Stimulated activated CD8-positive, alpha-beta memory T cell treated with anti-CD3 and anti-CD28 coated beads, Interleukin-15, amount 100 ng/mL, for 4 hours (primary cell): ENCODE results near the gene VAPA.

Source experiments
- DNase-seq, 2 donors: peaks; one replicate each; pipeline ENCODE4 v3.0.0-alpha.2; 2020; ENCODE audit warnings: low read depth in 2 of 2

VAPA gene

DNA sequence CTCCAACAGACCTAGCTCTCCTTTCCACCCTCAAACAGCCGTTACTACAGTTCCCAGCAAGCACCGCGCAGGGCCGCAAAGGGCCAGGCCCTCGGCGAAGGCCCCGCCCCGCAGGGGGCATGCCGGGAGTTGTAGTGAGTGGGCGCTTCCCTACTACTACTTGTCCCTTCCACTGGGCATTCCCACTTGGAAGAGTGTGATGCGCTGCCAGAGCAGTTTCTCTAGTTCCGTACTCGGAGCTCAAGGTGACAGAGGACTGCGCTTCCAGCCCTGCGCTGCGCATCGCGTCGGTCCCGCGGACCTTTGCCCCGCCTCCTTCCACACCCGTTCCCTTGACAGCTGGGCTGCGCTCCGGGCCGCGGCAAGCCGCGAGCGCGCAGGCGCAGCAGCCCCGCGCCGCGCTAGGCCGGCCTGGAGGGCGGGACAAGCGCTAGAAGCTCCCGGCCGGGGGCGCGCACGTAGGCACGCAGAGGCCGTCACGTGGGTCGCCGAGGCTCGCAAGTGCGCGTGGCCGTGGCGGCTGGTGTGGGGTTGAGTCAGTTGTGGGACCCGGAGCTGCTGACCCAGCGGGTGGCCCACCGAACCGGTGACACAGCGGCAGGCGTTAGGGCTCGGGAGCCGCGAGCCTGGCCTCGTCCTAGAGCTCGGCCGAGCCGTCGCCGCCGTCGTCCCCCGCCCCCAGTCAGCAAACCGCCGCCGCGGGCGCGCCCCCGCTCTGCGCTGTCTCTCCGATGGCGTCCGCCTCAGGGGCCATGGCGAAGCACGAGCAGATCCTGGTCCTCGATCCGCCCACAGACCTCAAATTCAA, at the start of gene VAPA:
TSS of gene VAPA (plus strand) at position 491 of the 808 bp plus-strand sequence. CDS start at position 732, 241 bp downstream.
- peak; percentile 87 to 92 for DNase-seq

DNA sequence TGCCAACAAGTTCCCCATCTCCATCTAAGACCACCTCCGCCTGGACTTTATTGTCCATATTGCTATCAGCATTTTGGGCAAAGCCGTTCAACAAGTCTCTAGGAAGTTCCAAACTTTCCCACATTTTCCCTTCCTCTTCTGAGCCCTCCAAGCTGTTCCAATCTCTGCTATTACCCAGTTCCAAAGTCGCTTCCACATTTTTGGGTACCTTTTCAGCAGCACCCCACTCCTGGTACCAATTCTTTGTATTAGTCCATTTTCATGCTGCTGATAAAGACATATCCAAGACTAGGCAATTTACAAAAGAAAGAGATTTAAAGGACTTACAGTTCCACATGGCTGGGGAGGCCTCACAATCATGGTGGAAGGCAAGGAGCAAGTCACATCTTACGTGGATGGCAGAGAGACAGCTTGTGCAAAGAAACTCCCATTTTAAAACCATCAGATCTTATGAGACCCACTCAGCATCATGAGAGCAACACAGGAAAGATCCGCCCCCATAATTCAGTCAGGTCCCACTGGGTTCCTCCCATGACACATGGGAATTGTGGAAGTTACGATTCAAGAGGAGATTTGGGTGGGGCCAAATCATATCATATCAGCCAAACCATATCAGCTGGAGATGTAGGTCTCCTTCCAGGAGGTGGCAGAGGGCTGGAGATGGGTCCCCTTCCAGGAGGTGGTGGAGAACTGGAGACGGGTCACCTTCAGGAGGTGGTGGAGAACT, 47.9 kb upstream of the VAPA start:
- no peak for DNase-seq

DNA sequence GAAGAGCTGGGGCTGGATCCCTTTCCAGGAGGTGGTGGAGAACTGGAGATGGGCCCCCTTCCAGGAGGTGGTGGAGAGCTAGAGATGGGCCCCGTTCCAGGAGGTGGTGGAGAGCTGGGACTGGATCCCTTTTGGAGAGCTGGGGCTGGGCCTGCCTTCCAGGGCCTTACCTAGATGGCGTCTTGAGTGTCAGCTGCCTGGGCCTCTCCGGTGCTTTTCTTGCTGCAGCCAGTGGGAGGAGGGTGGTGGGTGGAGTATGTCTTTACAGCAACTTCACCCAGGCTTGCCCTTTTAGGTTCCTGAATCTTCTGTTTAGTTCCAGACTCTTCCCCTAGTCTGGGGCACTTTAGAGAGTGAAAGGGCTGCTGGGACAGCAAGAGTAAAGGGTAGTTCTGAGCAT, 47.2 kb upstream of the VAPA start:
- DNase-seq = no peak

DNA sequence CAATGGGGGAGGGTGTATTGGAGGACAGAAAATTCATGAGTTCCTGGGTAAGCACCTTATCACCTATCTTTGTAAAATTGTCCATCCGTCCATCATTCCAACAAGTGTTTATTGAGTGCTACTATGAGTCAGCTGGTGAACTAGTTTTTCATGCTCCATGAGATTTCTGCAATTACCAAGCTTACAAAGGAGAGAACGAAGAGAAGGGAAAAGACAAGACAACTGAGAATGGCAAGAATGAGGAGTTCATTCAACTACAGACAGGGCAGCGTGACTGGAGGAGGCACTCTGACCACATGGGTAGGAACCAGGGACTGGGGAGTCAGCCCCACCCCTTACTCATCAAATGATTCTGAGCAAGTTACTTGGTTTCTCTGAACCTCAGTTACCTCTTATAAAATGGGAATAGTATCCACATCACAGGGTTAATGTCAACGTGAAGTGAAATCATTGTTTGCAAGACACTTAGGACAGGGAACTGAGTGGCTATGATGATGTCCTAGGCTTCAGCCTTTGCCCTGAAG, 46.7 kb upstream of the VAPA start:
- DNase-seq = no peak

GRCh38 chr18:9868857-9869714, 44.7 kb upstream of the VAPA start:
- no peak for DNase-seq

GRCh38 chr18:9869715-9870430, 43.9 kb upstream of the VAPA start:
- no peak for DNase-seq

DNA sequence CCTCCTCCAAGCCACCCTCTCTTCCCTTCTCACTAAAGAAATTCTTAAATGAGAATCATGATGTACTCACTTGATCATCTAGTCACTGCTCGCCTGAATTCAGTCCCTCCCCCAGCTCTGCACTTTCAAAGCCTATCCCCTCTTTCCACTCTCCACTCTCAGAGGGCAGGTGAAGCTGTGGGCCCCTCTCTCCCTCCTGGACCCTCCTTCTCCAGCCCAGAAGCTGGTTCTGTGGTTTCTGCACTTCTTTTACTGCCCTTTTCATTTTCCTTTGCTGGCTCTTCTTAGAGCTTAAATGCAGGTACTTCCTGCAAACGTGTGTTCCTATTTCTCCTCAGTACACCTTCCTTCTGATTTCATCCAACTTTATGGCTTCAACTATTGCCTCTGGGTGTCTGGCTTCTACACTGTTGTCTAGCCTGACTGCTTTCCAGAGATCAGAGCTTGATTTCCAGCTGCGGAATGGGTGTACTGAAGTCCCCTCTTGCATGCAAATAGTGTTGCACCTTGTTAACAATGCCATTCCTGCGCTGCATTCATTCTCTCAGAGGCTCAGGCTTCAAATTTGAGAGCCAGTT, 43.3 kb upstream of the VAPA start:
- DNase-seq = no peak

GRCh38 chr18:9871244-9871746, 42.5 kb upstream of the VAPA start:
- DNase-seq = no peak

DNA sequence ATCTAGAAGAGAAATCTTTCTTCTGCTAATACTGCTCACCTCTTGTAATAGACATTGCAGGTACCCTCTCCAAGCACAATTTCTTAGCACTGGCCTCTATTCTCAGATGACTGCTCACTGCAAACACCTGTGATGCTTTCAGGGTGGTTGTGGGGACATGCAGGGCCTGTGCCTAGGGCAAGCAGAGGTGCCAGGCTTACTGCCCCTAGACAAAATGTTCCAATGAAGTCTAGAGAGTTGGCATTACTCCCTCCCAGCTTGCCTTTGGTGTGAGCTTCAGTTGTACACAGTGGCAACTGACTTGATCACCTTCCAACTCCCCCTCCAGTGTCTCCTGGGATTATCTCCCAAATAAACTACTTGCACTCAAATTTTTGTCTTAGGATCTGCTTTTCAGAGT, 41.0 kb upstream of the VAPA start:
- no peak for DNase-seq

DNA sequence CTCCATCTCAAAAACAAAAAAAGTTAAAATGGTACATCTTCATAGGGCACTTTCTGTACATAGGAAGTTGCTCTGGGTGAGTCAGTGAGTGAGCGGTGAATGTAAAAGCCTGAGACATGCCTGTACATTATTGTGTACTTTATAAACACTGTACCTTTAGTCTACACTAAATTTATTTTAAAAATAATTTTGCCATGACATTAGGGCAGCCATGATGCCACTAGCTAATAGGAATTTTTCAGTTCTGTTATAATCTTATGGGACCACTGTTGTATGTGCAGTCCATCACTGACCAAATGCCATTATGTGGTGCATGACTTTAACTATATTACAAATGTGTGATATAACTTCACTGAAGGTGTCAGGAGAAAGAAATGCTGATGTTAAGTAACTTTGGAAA, 39.1 kb upstream of the VAPA start:
- DNase-seq = no peak

- no peak for DNase-seq
Observed at GRCh38 chr18:9876212-9876866, 37.5 kb upstream of the VAPA start.

DNA sequence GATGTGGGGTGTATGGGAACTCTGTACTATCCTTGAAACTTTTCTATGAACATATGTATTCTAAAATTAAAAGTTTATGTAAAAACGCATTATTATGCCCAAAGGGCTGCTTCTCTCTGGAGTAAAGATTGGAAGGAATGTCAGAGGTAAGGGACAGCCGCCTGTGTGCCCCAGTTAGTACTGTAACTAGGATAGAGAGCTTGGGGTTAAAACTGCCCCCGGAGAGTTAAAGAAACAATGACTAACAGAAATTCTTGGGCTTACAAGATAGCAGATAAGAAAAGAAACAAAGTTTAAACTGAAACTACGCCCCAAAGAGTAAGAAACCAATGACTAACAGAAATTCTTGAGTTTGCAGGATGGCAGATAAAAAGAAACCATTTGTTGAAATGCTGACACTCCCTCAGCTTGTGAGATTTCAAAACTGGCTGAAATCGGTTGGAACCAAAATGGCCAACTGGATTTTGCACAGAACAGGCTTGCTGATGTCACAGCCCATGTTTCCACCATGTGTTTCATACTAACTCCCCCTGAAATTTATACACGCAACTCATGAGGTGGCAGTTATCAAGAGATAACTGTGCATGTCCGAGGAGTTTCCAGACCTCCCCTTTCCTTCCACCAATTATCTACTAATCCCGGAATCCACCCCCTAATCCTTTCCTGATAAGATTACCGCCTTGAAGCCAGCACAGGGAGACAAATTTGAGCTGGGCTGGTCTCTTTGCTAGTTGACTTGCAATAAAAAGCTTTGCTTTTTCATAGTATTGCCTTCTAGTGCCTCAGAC, 36.8 kb upstream of the VAPA start:
- DNase-seq = no peak

DNA sequence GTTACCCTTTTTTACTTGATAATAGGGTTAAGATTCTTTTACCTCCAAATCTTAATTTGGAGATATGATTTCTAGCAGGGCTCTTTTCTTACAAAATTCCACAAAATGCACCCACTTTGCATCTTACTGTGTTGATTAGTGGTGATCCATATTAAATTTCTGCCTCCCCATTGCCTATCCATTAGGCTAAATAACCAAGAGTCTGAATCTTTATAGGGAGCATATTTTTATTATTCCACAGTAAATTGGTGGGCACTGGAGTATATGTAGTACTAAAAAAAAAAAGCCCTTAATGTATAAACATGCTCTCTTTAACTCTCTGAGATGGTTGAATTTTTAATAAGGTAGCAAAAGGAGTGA, 36.2 kb upstream of the VAPA start:
- DNase-seq = no peak

- DNase-seq = no peak
Observed at GRCh38 chr18:9878095-9878494, 35.7 kb upstream of the VAPA start.

GRCh38 chr18:9878783-9879242, 35.0 kb upstream of the VAPA start:
- DNase-seq = no peak

GRCh38 chr18:9884090-9884489, 29.7 kb upstream of the VAPA start:
- DNase-seq = no peak

- no peak for DNase-seq
Observed at GRCh38 chr18:9884532-9885140, 29.2 kb upstream of the VAPA start.

DNA sequence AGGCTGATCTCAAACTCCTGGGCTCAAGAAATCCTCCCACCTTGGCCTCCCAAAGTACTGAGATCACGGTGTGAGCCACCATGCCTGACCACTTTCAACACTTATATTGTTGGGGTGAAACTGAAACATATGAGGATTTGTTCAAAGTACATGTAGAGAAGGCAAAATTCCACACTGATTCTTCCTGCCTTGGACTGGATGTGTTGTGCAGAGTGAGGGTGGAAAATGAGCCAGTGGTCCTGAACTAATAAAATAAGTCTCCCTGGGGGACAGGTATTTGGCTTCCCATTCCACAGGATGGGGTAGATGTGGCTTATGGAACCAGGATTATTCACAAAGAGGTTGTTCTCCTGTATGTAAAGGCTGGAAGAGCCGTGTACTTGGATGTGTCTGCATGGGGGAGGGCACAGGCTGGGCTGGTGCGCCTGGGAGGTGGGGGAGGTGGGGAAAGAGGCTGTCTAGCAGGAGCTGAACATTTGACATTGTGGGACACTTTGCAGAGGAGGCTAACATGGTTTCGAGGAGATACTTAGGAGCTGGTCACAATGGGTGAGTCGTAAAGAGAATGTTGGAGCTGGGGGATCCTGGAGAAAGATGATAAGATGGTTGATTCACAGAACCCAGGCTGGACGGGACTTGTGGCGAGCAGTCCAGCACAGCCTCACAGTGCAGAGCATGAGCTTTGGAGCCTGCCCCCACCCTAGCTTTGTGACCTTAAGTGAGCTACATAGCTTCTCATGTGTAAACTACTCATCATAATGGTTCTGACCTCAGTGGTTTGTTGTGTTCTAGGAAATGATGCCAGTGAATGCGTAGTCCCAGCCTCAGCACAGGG, 28.4 kb upstream of the VAPA start, which contains the start of gene TXNDC2:
TSS of gene TXNDC2 (plus strand) at position 804 of the 835 bp plus-strand sequence. CDS start 708 bp downstream, outside the sequence.
- DNase-seq = no peak
